ENCODE measurements around the gene LCN9.
"Not testable (repeated sequence)": the region's sequence is repeated elsewhere in the genome, so short reads cannot be mapped to it uniquely, and the experiment has no call there.

Gene LCN9

GRCh38 chr9:135647884-135648283, 15.2 kb upstream of the LCN9 start:
- DNase-seq (ENCODE audit: low spot score): no peak

GRCh38 chr9:135648494-135649410, 14.4 kb upstream of the LCN9 start:
- DNase-seq (ENCODE audit: low spot score): no peak

GRCh38 chr9:135649508-135649907, 13.6 kb upstream of the LCN9 start:
- DNase-seq (ENCODE audit: low spot score): no peak

GRCh38 chr9:135650408-135650807, 12.7 kb upstream of the LCN9 start:
- no peak for DNase-seq (ENCODE audit: low spot score)

- no peak for DNase-seq (ENCODE audit: low spot score)
Observed at GRCh38 chr9:135655317-135655716, 7.8 kb upstream of the LCN9 start.

GRCh38 chr9:135657416-135657815, 5.7 kb upstream of the LCN9 start:
- no peak for DNase-seq (ENCODE audit: low spot score)

GRCh38 chr9:135659252-135659651, 3.9 kb upstream of the LCN9 start:
- no peak for DNase-seq (ENCODE audit: low spot score)

- no peak for DNase-seq (ENCODE audit: low spot score)
Observed at GRCh38 chr9:135660407-135660806, 2.7 kb upstream of the LCN9 start.

GRCh38 chr9:135661816-135662560, 1.1 kb upstream of the LCN9 start:
- DNase-seq (ENCODE audit: low spot score): no peak

- DNase-seq (ENCODE audit: low spot score): no peak
Observed at GRCh38 chr9:135663451-135663770, 302 bp downstream of the LCN9 start.

GRCh38 chr9:135663857-135664256, 748 bp downstream of the LCN9 start:
- DNase-seq (ENCODE audit: low spot score): no peak

GRCh38 chr9:135664266-135664665, 1.2 kb downstream of the LCN9 start:
- no peak for DNase-seq (ENCODE audit: low spot score)

- DNase-seq (ENCODE audit: low spot score): no peak
Observed at GRCh38 chr9:135664801-135665794, 2.0 kb downstream of the LCN9 start.

GRCh38 chr9:135665795-135666189, 2.7 kb downstream of the LCN9 start:
- DNase-seq (ENCODE audit: low spot score): no peak

GRCh38 chr9:135666534-135667462, 3.7 kb downstream of the LCN9 start:
- no peak for DNase-seq (ENCODE audit: low spot score)

GRCh38 chr9:135667463-135668001, 4.4 kb downstream of the LCN9 start:
- no peak for DNase-seq (ENCODE audit: low spot score)

- DNase-seq (ENCODE audit: low spot score): not testable (repeated sequence)
Observed at GRCh38 chr9:135669018-135669417, 5.9 kb downstream of the LCN9 start.

GRCh38 chr9:135669616-135670285, 6.6 kb downstream of the LCN9 start:
- no peak for DNase-seq (ENCODE audit: low spot score)

- no peak for DNase-seq (ENCODE audit: low spot score)
Observed at GRCh38 chr9:135670721-135671590, 7.8 kb downstream of the LCN9 start.
